Cardiac fibroblast (primary cell): Measurements from ENCODE around the gene WDR7.

ENCODE experiments used
- DNase-seq, 2 donors: peaks; one replicate each; pipeline versions ENCODE4 v3.0.0 to v3.0.0-alpha.2; 2010; ENCODE audit warnings: low read depth in 2 of 2
- H3K4me3 ChIP-seq, 2 donors: replicated peaks in 1 of 2; 1 replicate in 1 of 2; 2 replicates in 1 of 2; pipeline ENCODE4 v1.5.1; 2011; ENCODE audit warnings: low read depth in 2 of 2, low read length in 2 of 2, mild to moderate bottlenecking in 2 of 2, moderate library complexity in 1 of 2
- CTCF ChIP-seq: IDR thresholded peaks from one replicate; pipeline ENCODE4 v1.5.1; 2011; ENCODE audit warnings: low read depth, mild to moderate bottlenecking, low read length, inconsistent platforms

The WDR7 gene

GRCh38 chr18:56662502-56662901 is 11.3 kb downstream of the WDR7 start:
- no peak for DNase-seq
- TF ChIP-seq CTCF = no peak
- H3K4me3 ChIP-seq = no peak overlapping the region

GRCh38 chr18:56662902-56663301 is 11.7 kb downstream of the WDR7 start:
- no peak for TF ChIP-seq CTCF
- no peak for DNase-seq
- no peak overlapping the region for H3K4me3 ChIP-seq

- DNase-seq = no peak
- no peak for TF ChIP-seq CTCF
- H3K4me3 ChIP-seq = no peak overlapping the region
These were observed 21.2 kb downstream of the WDR7 start for GRCh38 chr18:56672391-56672790.

- TF ChIP-seq CTCF = no peak
- DNase-seq = no peak
- H3K4me3 ChIP-seq = no peak overlapping the region
These were observed 21.8 kb downstream of the WDR7 start for GRCh38 chr18:56672981-56673380.

- no peak for TF ChIP-seq CTCF
- H3K4me3 ChIP-seq = no peak overlapping the region
- DNase-seq = no peak
These were observed 25.5 kb downstream of the WDR7 start for GRCh38 chr18:56676639-56677038.

GRCh38 chr18:56678836-56679565 is 27.8 kb downstream of the WDR7 start:
- TF ChIP-seq CTCF = no peak
- DNase-seq = no peak

GRCh38 chr18:56684277-56684676 is 33.1 kb downstream of the WDR7 start:
- no peak for DNase-seq
- TF ChIP-seq CTCF = no peak
- H3K4me3 ChIP-seq = no peak overlapping the region

More at GRCh38 chr18:56678836-56679565, 27.8 kb downstream of the WDR7 start:
- H3K4me3 ChIP-seq = no peak overlapping the region
